HG03520 (cell line): ENCODE data around the gene ADCY9.

Experiments
- ATAC-seq: cut with Tn5 transposase; IDR thresholded peaks from one replicate; pipeline ENCODE4 v1.9.1; 2021; ENCODE audit warnings: mild to moderate bottlenecking, moderate library complexity; ENCODE audit not compliant: unreplicated experiment

The ADCY9 gene

GRCh38 chr16:4124535-4125294 is 8.5 kb upstream of the ADCY9 start:
- no peak for ATAC-seq

GRCh38 chr16:4123616-4124300 is 7.5 kb upstream of the ADCY9 start:
- no peak for ATAC-seq

- ATAC-seq = no peak
Measured at GRCh38 chr16:4120176-4120575, 3.9 kb upstream of the ADCY9 start.

GRCh38 chr16:4117250-4117578 is 972 bp upstream of the ADCY9 start:
- no peak for ATAC-seq

- ATAC-seq = no peak
Measured at GRCh38 chr16:4115949-4116318, 308 bp downstream of the ADCY9 start.

GRCh38 chr16:4115209-4115948 is 863 bp downstream of the ADCY9 start:
- ATAC-seq = no peak

GRCh38 chr16:4114257-4115208 is 1.7 kb downstream of the ADCY9 start:
- no peak for ATAC-seq

GRCh38 chr16:4113358-4114256 is 2.6 kb downstream of the ADCY9 start:
- ATAC-seq = no peak

GRCh38 chr16:4111748-4112696 is 4.2 kb downstream of the ADCY9 start:
- no peak for ATAC-seq

- no peak for ATAC-seq
Measured at GRCh38 chr16:4110680-4111079, 5.6 kb downstream of the ADCY9 start.

- no peak for ATAC-seq
Measured at GRCh38 chr16:4110065-4110464, 6.2 kb downstream of the ADCY9 start.

- ATAC-seq = no peak
Measured at GRCh38 chr16:4109250-4109736, 6.9 kb downstream of the ADCY9 start.

GRCh38 chr16:4106516-4106915 is 9.7 kb downstream of the ADCY9 start:
- ATAC-seq = no peak

GRCh38 chr16:4105848-4106247 is 10.4 kb downstream of the ADCY9 start:
- ATAC-seq = no peak

- ATAC-seq = no peak
Measured at GRCh38 chr16:4103745-4104144, 12.5 kb downstream of the ADCY9 start.

GRCh38 chr16:4101421-4102219 is 14.6 kb downstream of the ADCY9 start:
- no peak for ATAC-seq

GRCh38 chr16:4098501-4098900 is 17.7 kb downstream of the ADCY9 start:
- ATAC-seq = no peak

- ATAC-seq = no peak
Measured at GRCh38 chr16:4097826-4098240, 18.4 kb downstream of the ADCY9 start.
